NCI-H1436 (cell line): Measurements from ENCODE around the gene EED.
"Not testable (repeated sequence)": the region's sequence is repeated elsewhere in the genome, so short reads cannot be mapped to it uniquely, and the experiment has no call there.

Experiments
- DNase-seq: peaks from one replicate; lab custom pipeline; 2025; lab: John Stamatoyannopoulos, UW

The EED gene

GRCh38 chr11:86219311-86220193 lies 25.0 kb upstream of the EED start:
- no peak for DNase-seq

GRCh38 chr11:86220653-86221052 lies 23.9 kb upstream of the EED start:
- no peak for DNase-seq

- DNase-seq = no peak
Measured at GRCh38 chr11:86222081-86222480, 22.5 kb upstream of the EED start.

GRCh38 chr11:86224575-86224974 lies 20.0 kb upstream of the EED start:
- DNase-seq = not testable (repeated sequence)

- not testable (repeated sequence) for DNase-seq
Measured at GRCh38 chr11:86225344-86225743, 19.2 kb upstream of the EED start.

GRCh38 chr11:86228269-86229038 lies 16.1 kb upstream of the EED start:
- DNase-seq = no peak

DNA sequence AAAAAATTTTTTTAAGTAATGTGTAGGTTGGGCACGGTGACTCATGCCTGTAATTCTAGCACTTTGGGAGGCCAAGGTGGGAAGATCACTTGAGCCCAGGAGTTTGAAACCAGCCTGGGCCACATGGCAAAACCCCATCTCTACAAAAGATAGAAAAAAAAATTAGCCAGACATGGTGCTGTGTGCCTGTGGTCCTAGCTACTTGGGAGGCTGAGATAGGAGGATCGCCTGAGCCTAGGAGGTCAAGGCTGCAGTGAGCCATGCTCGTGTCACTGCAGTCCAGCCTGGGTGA lies 15.6 kb upstream of the EED start:
- not testable (repeated sequence) for DNase-seq

DNA sequence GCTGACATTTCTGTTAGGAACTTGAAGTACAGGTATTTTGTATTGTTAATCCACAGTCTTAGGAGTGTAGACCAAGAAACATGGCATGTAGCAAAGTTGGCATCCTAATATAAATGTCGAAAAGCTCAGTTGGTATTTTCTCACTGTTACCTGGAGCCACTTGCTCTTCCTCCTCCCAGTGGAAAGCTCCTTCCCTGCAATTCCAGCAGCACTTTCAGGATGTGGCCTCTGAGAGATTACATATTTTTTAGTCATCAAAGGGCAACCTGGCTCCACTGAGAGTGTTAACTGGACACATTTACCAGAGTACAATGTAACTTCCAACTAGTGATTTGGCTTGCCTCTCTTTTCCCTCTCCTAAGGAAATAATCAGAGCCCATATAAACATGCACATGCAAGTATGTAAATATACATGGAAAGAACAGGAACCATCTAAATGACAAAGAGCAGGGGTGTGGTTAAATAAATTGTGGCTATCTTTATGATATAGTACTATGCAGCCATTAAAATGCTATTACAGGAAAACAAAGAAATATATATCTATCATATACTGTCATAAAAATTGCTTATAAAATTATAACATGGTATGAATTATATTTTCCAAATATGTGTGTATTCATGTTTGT lies 14.3 kb upstream of the EED start:
- no peak for DNase-seq

DNA sequence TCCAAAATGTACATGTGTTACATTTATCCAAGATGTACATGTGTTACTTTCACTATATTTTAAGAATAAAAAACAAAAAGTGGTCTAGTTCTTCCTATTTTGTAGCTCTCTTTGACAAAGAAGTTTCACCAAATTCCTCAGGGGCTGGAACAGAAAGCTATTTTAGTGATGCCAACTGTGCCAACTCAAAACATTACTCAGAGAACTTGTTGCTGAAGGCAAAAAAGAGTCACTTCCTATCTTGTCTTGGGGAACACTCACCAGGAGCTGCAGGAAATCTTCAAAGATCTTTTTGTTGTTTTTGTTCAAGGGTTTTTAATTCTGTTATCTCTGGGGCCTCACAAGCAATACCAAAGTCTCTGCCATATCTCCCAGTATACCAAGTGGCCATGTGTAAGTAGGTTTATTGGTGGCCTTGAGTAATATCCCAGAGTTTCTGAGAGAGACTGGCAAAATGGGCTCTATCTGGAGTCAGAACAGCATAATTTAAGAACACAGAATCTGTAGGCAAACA lies 13.6 kb upstream of the EED start:
- DNase-seq = no peak

- no peak for DNase-seq
Measured at GRCh38 chr11:86232556-86232955, 12.0 kb upstream of the EED start.

- DNase-seq = no peak
Measured at GRCh38 chr11:86234831-86235461, 9.6 kb upstream of the EED start.

- no peak for DNase-seq
Measured at GRCh38 chr11:86237267-86237804, 7.2 kb upstream of the EED start.

DNA sequence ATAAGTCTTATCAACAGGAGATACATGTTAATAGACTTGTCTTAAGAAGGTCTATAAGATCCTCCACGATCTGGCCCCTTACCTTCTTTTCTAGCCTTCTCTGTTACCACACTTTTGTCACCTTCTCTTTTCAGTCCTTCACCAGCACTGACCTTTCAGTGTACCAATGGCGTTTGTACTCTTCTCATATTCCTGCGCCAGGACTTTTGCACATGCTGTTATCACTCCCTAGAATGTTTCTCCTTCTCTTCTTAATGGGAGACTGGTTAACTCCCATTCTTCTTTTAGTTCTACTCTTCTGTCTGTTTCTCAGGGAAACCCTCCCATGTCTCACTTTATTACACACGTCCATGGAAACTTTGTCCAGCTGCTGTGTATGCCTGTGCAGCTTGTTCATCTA lies 4.4 kb upstream of the EED start:
- no peak for DNase-seq

DNA sequence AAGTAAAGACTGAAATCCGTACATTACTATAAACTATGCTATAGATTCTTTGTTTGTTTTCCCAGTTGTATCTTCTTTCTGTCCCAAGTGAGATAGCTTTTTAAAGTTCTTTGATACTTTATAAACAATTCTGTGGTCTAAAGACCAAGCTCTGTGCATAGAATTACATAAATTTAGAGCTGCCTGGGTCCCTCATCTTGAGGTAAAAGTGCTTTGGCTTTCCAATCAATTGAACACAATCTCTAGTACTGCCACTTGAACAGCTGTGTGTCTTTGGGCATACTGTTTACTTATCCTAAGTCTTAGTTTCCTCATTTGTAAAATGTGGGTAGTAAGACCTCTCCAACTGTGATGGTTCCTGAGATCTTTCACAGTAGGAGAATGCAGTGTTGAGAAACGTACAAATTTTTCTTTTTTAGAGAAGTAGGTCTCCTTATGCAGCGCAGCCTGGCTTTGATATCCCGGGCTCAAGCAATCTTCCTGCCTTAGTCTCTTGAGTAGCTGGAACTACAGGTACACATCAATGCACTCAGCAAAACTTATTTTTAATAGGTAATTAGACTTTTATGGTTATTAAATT lies 2.5 kb upstream of the EED start:
- no peak for DNase-seq

DNA sequence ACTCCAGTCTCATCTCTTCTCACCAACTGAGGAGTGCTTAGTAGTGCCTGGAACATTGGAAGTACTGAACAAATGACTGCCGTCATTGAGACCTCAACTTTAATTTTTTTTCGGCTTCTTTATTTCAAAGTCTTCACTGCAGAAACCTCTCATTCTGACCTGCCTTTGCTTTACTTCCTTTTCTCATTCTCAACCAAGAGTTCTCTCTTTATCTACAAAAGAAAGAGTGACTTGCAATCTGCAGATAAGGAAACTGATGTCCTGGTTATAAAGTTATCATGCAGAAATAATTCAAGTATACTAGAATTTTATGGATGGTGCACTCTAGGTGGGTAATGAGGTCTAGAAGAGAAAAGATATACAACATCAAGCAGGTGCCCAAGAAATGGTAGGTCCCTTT lies 1.2 kb upstream of the EED start:
- no peak for DNase-seq

GRCh38 chr11:86244063-86244521 lies 461 bp upstream of the EED start:
- DNase-seq = no peak

GRCh38 chr11:86245369-86246292 lies 1.1 kb downstream of the EED start:
- DNase-seq = no peak

DNA sequence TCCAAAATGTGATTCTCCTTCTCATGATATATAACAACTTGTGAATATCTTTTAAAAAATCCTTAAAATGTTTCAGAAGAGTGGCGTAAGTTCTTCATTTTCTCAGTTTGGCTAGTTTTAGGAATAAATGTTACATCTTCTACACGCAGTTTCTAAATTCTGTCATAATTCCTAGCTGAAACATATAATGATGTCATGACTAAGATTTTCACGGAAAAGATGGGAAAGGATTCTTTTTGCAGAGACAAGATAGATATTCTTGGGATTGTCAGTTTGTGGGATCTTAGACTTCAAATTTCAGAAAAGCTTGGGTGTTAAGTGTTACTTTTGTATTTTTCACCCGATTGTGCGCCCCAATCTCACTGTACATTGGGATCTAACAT lies 1.7 kb downstream of the EED start:
- DNase-seq = no peak

GRCh38 chr11:86247608-86248007 lies 3.1 kb downstream of the EED start:
- no peak for DNase-seq

GRCh38 chr11:86248609-86249008 lies 4.1 kb downstream of the EED start:
- no peak for DNase-seq
